HUES64 (cell line): ENCODE results near the gene STH.

Experiments
- H3K27ac ChIP-seq: 2 replicates; pipeline ENCODE4 v1.7.0; 2013; ENCODE audit warnings: low read depth, low read length, inconsistent platforms
- H3K27me3 ChIP-seq: 2 replicates; pipeline ENCODE4 v1.6.1; 2013; ENCODE audit warnings: mild to moderate bottlenecking, low read length; ENCODE audit not compliant: insufficient read depth
- H3K36me3 ChIP-seq: 2 replicates; pipeline ENCODE4 v1.6.1; 2013; ENCODE audit warnings: mild to moderate bottlenecking, low read length; ENCODE audit not compliant: insufficient read depth
- H3K4me1 ChIP-seq: 2 replicates; pipeline ENCODE4 v1.6.1; 2013; ENCODE audit warnings: mild to moderate bottlenecking, low read length, moderate library complexity; ENCODE audit not compliant: insufficient read depth
- H3K4me3 ChIP-seq: 2 replicates; pipeline ENCODE4 v1.5.1; 2013; ENCODE audit warnings: mild to moderate bottlenecking, low read length, moderate library complexity
- H3K9ac ChIP-seq: 2 replicates; pipeline ENCODE4 v1.6.1; 2013; ENCODE audit warnings: mild to moderate bottlenecking, low read depth, low read length
- H3K9me3 ChIP-seq: 2 replicates; pipeline ENCODE4 v1.6.1; 2013; ENCODE audit warnings: low read depth, low read length; ENCODE audit not compliant: insufficient read depth
- WGBS: fragments of 150-250, 120-280 bp; methylation state at CpG from one replicate; pipeline ENCODE4 v1.1.7; 2013; ENCODE audit warnings: missing lambda C conversion rate; 5-methylcytosine and 5-hydroxymethylcytosine counted together

The STH gene

GRCh38 chr17:46023783-46024388 lies 24.8 kb downstream of the STH start:
- 96% methylated on average over 24 of the region's 24 CpGs for WGBS
- H3K36me3 ChIP-seq = peaks cover 30% of the 10 kb centered on the region
- H3K4me3 ChIP-seq = no peak overlapping the region
- H3K27ac ChIP-seq = no peak overlapping the region
- H3K27me3 ChIP-seq = no peaks in the 10 kb centered on the region
- H3K9me3 ChIP-seq = no peaks in the 10 kb centered on the region
- H3K9ac ChIP-seq = no peak overlapping the region
- peaks cover 23% of the 10 kb centered on the region for H3K4me1 ChIP-seq

GRCh38 chr17:46024590-46024989 lies 25.5 kb downstream of the STH start:
- 92% methylated on average over 14 of the region's 14 CpGs for WGBS
- Histone ChIP-seq H3K27me3 (no peaks in the 10 kb centered on the region), H3K4me1 (peaks cover 29% of the 10 kb centered on the region), H3K9ac (no peak overlapping the region), H3K36me3 (peaks cover 37% of the 10 kb centered on the region), H3K9me3 (no peaks in the 10 kb centered on the region), H3K4me3 (no peak overlapping the region), H3K27ac (no peak overlapping the region)

GRCh38 chr17:46025060-46025459 lies 26.0 kb downstream of the STH start:
- WGBS = 93% methylated on average over 10 of the region's 10 CpGs
- Histone ChIP-seq H3K27ac (no peak overlapping the region), H3K36me3 (peaks cover 41% of the 10 kb centered on the region)

GRCh38 chr17:46025510-46026165 lies 26.6 kb downstream of the STH start:
- Histone ChIP-seq H3K9ac (no peak overlapping the region), H3K9me3 (no peaks in the 10 kb centered on the region), H3K27ac (no peak overlapping the region), H3K4me3 (no peak overlapping the region), H3K36me3 (peaks cover 47% of the 10 kb centered on the region), H3K4me1 (peaks cover 29% of the 10 kb centered on the region), H3K27me3 (no peaks in the 10 kb centered on the region)
- WGBS = 93% methylated on average over 7 of the region's 8 CpGs

More at GRCh38 chr17:46025060-46025459, 26.0 kb downstream of the STH start:
- Histone ChIP-seq H3K9me3 (no peaks in the 10 kb centered on the region), H3K4me3 (no peak overlapping the region), H3K9ac (no peak overlapping the region), H3K4me1 (peaks cover 29% of the 10 kb centered on the region), H3K27me3 (no peaks in the 10 kb centered on the region)

- H3K4me3 ChIP-seq = no peak overlapping the region
- H3K27me3 ChIP-seq = no peaks in the 10 kb centered on the region
- no peak overlapping the region; the same call in 1 of the 2 replicates for H3K9ac ChIP-seq
- peaks cover 54% of the 10 kb centered on the region for H3K36me3 ChIP-seq
- no peak overlapping the region; the same call in 1 of the 2 replicates for H3K27ac ChIP-seq
- peaks cover 29% of the 10 kb centered on the region for H3K4me1 ChIP-seq
- WGBS = 92% methylated on average over 17 of the region's 17 CpGs
- no peaks in the 10 kb centered on the region for H3K9me3 ChIP-seq
Observed at GRCh38 chr17:46026166-46027047, 27.4 kb downstream of the STH start.

GRCh38 chr17:46027048-46027975 lies 28.3 kb downstream of the STH start:
- H3K27ac ChIP-seq = 0 out of 2 replicates have a peak overlapping the region, but pooled peaks have one; percentile 28
- no peaks in the 10 kb centered on the region for H3K9me3 ChIP-seq
- peaks cover 63% of the 10 kb centered on the region for H3K36me3 ChIP-seq
- peaks cover 29% of the 10 kb centered on the region for H3K4me1 ChIP-seq
- whole genome bisulfite sequencing = 90% methylated on average over 11 of the region's 12 CpGs
- peak overlapping the region; percentile 37; the same call in 1 of the 2 replicates for H3K9ac ChIP-seq
- no peak overlapping the region for H3K4me3 ChIP-seq
- H3K27me3 ChIP-seq = no peaks in the 10 kb centered on the region

- 92% methylated on average over 4 of the region's 4 CpGs for WGBS
- Histone ChIP-seq H3K4me1 (peaks cover 29% of the 10 kb centered on the region), H3K4me3 (no peak overlapping the region), H3K9ac (peak overlapping the region; percentile 37; the same call in 1 of the 2 replicates), H3K9me3 (no peaks in the 10 kb centered on the region), H3K36me3 (peaks cover 70% of the 10 kb centered on the region), H3K27me3 (no peaks in the 10 kb centered on the region), H3K27ac (0 out of 2 replicates have a peak overlapping the region, but pooled peaks have one; percentile 28)
Observed at GRCh38 chr17:46027976-46028325, 28.9 kb downstream of the STH start.

GRCh38 chr17:46028374-46028773 lies 29.3 kb downstream of the STH start:
- Histone ChIP-seq H3K27ac (no peak overlapping the region), H3K27me3 (no peaks in the 10 kb centered on the region)
- WGBS = 76% methylated on average over 3 of the region's 3 CpGs

GRCh38 chr17:46028981-46029565 lies 30.0 kb downstream of the STH start:
- WGBS = 89% methylated on average over 4 of the region's 4 CpGs
- no peaks in the 10 kb centered on the region for H3K9me3 ChIP-seq
- H3K4me1 ChIP-seq = peaks cover 29% of the 10 kb centered on the region
- no peak overlapping the region for H3K27ac ChIP-seq
- peaks cover 81% of the 10 kb centered on the region for H3K36me3 ChIP-seq
- H3K4me3 ChIP-seq = no peak overlapping the region
- no peaks in the 10 kb centered on the region for H3K27me3 ChIP-seq
- H3K9ac ChIP-seq = no peak overlapping the region

More at GRCh38 chr17:46028374-46028773, 29.3 kb downstream of the STH start:
- H3K4me1 ChIP-seq = peaks cover 29% of the 10 kb centered on the region
- peaks cover 74% of the 10 kb centered on the region for H3K36me3 ChIP-seq
- H3K9ac ChIP-seq = no peak overlapping the region
- no peaks in the 10 kb centered on the region for H3K9me3 ChIP-seq
- H3K4me3 ChIP-seq = no peak overlapping the region

GRCh38 chr17:46029627-46030026 lies 30.6 kb downstream of the STH start:
- Histone ChIP-seq H3K4me1 (peaks cover 29% of the 10 kb centered on the region), H3K27ac (no peak overlapping the region), H3K9me3 (no peaks in the 10 kb centered on the region), H3K4me3 (no peak overlapping the region), H3K36me3 (peaks cover 87% of the 10 kb centered on the region), H3K9ac (no peak overlapping the region), H3K27me3 (no peaks in the 10 kb centered on the region)
- WGBS = 95% methylated on average over 6 of the region's 6 CpGs
